HepG2 (cell line): Measurements from ENCODE around the gene PARD3. TPM values are rescaled to one million over a fixed set of nuclear protein-coding genes. Genes with fewer than 3 reads are reported as not detected.
A peak's percentile ranks its signal among the peaks of the same experiment; 100 is the strongest.

Experiments
- ATAC-seq: fragments of 200-7000 bp; cut with Tn5 transposase; 3 replicates; pipeline ENCODE4 v1.9.1; 2020; ENCODE audit warnings: mild to moderate bottlenecking, moderate library complexity
- BruUV-seq: library from RNA; stranded (reverse); fragments of 400-500 nt; replicated peaks from 2 replicates; lab custom pipeline; 2021; lab: Mats Ljungman, UMichigan
- CTCF ChIA-PET: fragments of 300-600 bp; formaldehyde crosslinking; extraction: SDS; loops from one replicate; lab custom pipeline; 2021; ENCODE audit warnings: low total read pairs, inconsistent platforms, low intra/inter-chr PET ratio; lab: Yijun Ruan, JAX
- POLR2A ChIA-PET: fragments of 350-600 bp; sonication (Branson Sonifier 250); formaldehyde crosslinking; loops from one replicate; lab custom pipeline; 2020; ENCODE audit warnings: antibody characterized with exemption, inconsistent platforms; lab: Yijun Ruan, JAX
- DNase-seq: peaks from one replicate; pipeline ENCODE4 v3.0.0-alpha.2; 2015; ENCODE audit warnings: low spot score
- FAIRE-seq: peaks from 3 replicates; lab custom pipeline; 2011; peaks lifted over from hg19 to GRCh38; lab: Jason Lieb, UNC
- H2AFZ ChIP-seq: one replicate; pipeline ENCODE4 v1.6.1; 2011; ENCODE audit warnings: low read length, inconsistent platforms
- H3K27ac ChIP-seq: fragments of 300-600 bp; 3 replicates; pipeline ENCODE4 v1.8.0; 2011; ENCODE audit warnings: mixed run types, mild to moderate bottlenecking, mixed read lengths, low read length, inconsistent platforms; ENCODE audit not compliant: insufficient read depth; ENCODE audit errors: extremely low read length
- H3K27me3 ChIP-seq, 2 experiments: fragments of 200-600 bp in 1 of 2; 2 replicates in 1 of 2; 3 replicates in 1 of 2; pipeline versions ENCODE4 v1.6.0 to v1.8.0; 2011; ENCODE audit warnings: low read length in 2 of 2, mild to moderate bottlenecking in 2 of 2, moderate library complexity in 2 of 2, inconsistent platforms in 1 of 2; ENCODE audit not compliant: insufficient read depth in 2 of 2, control insufficient read depth in 1 of 2
- H3K36me3 ChIP-seq, 2 experiments: fragments of 200-600 bp in 1 of 2; replicated peaks in 1 of 2; 2 replicates in 1 of 2; 3 replicates in 1 of 2; pipeline versions ENCODE4 v1.5.1 to v1.8.0; 2011; ENCODE audit warnings: low read length in 2 of 2, inconsistent platforms in 1 of 2; ENCODE audit not compliant: insufficient read depth in 2 of 2, control insufficient read depth in 1 of 2
- H3K4me1 ChIP-seq: 2 replicates; pipeline ENCODE4 v1.5.1; 2012; ENCODE audit warnings: low read length, inconsistent platforms; ENCODE audit not compliant: insufficient read depth
- H3K4me2 ChIP-seq: 2 replicates; pipeline ENCODE4 v1.6.0; 2011; ENCODE audit warnings: low read depth, low read length, inconsistent platforms
- H3K4me3 ChIP-seq, 3 experiments: fragments of 200-600 bp in 1 of 3; sonication (generic), shearing (Covaris generic) in 1 of 3; replicated peaks in 1 of 3; 2 replicates each; pipeline ENCODE4 v1.5.1; 2011 to 2016; ENCODE audit warnings: low read length in 3 of 3, inconsistent platforms in 2 of 3, low read depth in 2 of 3, mild to moderate bottlenecking in 2 of 3, control low read depth in 1 of 3, mixed read lengths in 1 of 3; ENCODE audit not compliant: insufficient read depth in 1 of 3
- H3K79me2 ChIP-seq: one replicate; pipeline ENCODE4 v1.6.1; 2011; ENCODE audit warnings: low read length, inconsistent platforms; ENCODE audit not compliant: insufficient read depth
- H3K9ac ChIP-seq: 2 replicates; pipeline ENCODE4 v1.6.0; 2011; ENCODE audit warnings: mild to moderate bottlenecking, low read depth, low read length, inconsistent platforms; ENCODE audit not compliant: insufficient read depth
- H3K9me3 ChIP-seq: 2 replicates; pipeline ENCODE4 v1.5.1; 2012; ENCODE audit warnings: mild to moderate bottlenecking, low read length
- H4K20me1 ChIP-seq: 2 replicates; pipeline ENCODE4 v1.6.0; 2011; ENCODE audit warnings: inconsistent platforms, mild to moderate bottlenecking, low read length, moderate library complexity; ENCODE audit not compliant: insufficient read depth
- BRD4 ChIP-seq: sonication (generic); formaldehyde crosslinking; IDR thresholded peaks from 2 replicates; pipeline ENCODE4 v1.4.0; 2020; ENCODE audit warnings: missing genetic modification reagents
- CCAR2 ChIP-seq: fragments of 200-400 bp; formaldehyde crosslinking; optimal IDR thresholded peaks from 2 replicates; pipeline ENCODE3; 2018; ENCODE audit warnings: low read depth, mild to moderate bottlenecking, low read length, moderate library complexity
- CSRNP2 ChIP-seq: sonication (generic); formaldehyde crosslinking; conservative IDR thresholded peaks from 2 replicates; pipeline ENCODE4 v1.8.0; 2022; ENCODE audit warnings: low read depth, missing genetic modification reagents
- FOSL2 ChIP-seq: sonication (generic); formaldehyde crosslinking; IDR thresholded peaks from 2 replicates; pipeline ENCODE4 v1.4.0; 2020; ENCODE audit warnings: missing genetic modification reagents
- GATAD1 ChIP-seq: IDR thresholded peaks from 2 replicates; pipeline ENCODE4 v1.6.1; 2016; ENCODE audit warnings: missing genetic modification reagents, missing compliant biosample characterization
- KDM5A ChIP-seq: fragments of 200-600 bp; sonication (generic); IDR thresholded peaks from 2 replicates; pipeline ENCODE4 v1.7.0; 2018; ENCODE audit warnings: antibody characterized with exemption, mild to moderate bottlenecking, low read length, borderline replicate concordance
- MLLT10 ChIP-seq: sonication (generic); formaldehyde crosslinking; IDR thresholded peaks from 2 replicates; pipeline ENCODE4 v1.4.0; 2020; ENCODE audit warnings: missing genetic modification reagents
- MTA3 ChIP-seq: sonication (generic); formaldehyde crosslinking; IDR thresholded peaks from 2 replicates; pipeline ENCODE4 v1.4.0; 2020; ENCODE audit warnings: missing genetic modification reagents
- MXD4 ChIP-seq: IDR thresholded peaks from 2 replicates; pipeline ENCODE4 v1.6.1; 2016; ENCODE audit warnings: mild to moderate bottlenecking, missing biosample characterization, missing genetic modification reagents
- RORA ChIP-seq: sonication (generic); formaldehyde crosslinking; IDR thresholded peaks from 2 replicates; pipeline ENCODE4 v1.5.0; 2020; ENCODE audit warnings: mild to moderate bottlenecking, missing genetic modification reagents, moderate library complexity
- SKI ChIP-seq: fragments of 450-650 bp; IDR thresholded peaks from one replicate; pipeline ENCODE4 v1.6.1; 2018; ENCODE audit warnings: mild to moderate bottlenecking; ENCODE audit not compliant: partially characterized antibody
- SMAD9 ChIP-seq: sonication (generic); formaldehyde crosslinking; IDR thresholded peaks from 2 replicates; pipeline ENCODE4 v1.5.1; 2020; ENCODE audit warnings: mild to moderate bottlenecking, missing genetic modification reagents
- TBL1XR1 ChIP-seq: fragments of 150-350 bp; IDR thresholded peaks from 2 replicates; pipeline ENCODE4 v1.6.1; 2014; ENCODE audit warnings: borderline replicate concordance, low read length; ENCODE audit not compliant: partially characterized antibody
- ZMAT5 ChIP-seq: sonication (generic); formaldehyde crosslinking; IDR thresholded peaks from 2 replicates; pipeline ENCODE4 v1.5.0; 2020; ENCODE audit warnings: mild to moderate bottlenecking, low read depth, missing genetic modification reagents, borderline replicate concordance
- ZNF124 ChIP-seq: sonication (generic); formaldehyde crosslinking; IDR thresholded peaks from 2 replicates; pipeline ENCODE4 v1.4.0; 2020; ENCODE audit warnings: missing genetic modification reagents
- ZNF382 ChIP-seq: sonication (generic); formaldehyde crosslinking; IDR thresholded peaks from 2 replicates; pipeline ENCODE4 v1.5.0; 2020; ENCODE audit warnings: missing genetic modification reagents, mild to moderate bottlenecking, borderline replicate concordance
- ZNF503 ChIP-seq: sonication (generic); formaldehyde crosslinking; IDR thresholded peaks from 2 replicates; pipeline ENCODE4 v1.4.0; 2020; ENCODE audit warnings: missing genetic modification reagents
- ZNF562 ChIP-seq: sonication (generic); formaldehyde crosslinking; IDR thresholded peaks from 2 replicates; pipeline ENCODE4 v1.8.0; 2022; ENCODE audit warnings: missing genetic modification reagents, borderline replicate concordance
- ZNF670 ChIP-seq: sonication (generic); formaldehyde crosslinking; IDR thresholded peaks from 2 replicates; pipeline ENCODE4 v1.8.0; 2022; ENCODE audit warnings: mild to moderate bottlenecking, missing genetic modification reagents, borderline replicate concordance
- ZNF766 ChIP-seq: sonication (generic); formaldehyde crosslinking; IDR thresholded peaks from 2 replicates; pipeline ENCODE4 v1.5.0; 2020; ENCODE audit warnings: missing genetic modification reagents, borderline replicate concordance
- ZNF816 ChIP-seq: sonication (generic); formaldehyde crosslinking; IDR thresholded peaks from 2 replicates; pipeline ENCODE4 v1.8.0; 2022; ENCODE audit warnings: missing genetic modification reagents, mild to moderate bottlenecking, borderline replicate concordance
- ZNF878 ChIP-seq: sonication (generic); formaldehyde crosslinking; IDR thresholded peaks from 2 replicates; pipeline ENCODE4 v1.8.1; 2023; ENCODE audit warnings: mild to moderate bottlenecking, missing genetic modification reagents, moderate library complexity
- WGBS: methylation state at CpG from one replicate; pipeline ENCODE4 v1.1.6; 2017; ENCODE audit warnings: low lambda C conversion rate; 5-methylcytosine and 5-hydroxymethylcytosine counted together
- in situ Hi-C: cut with HindIII; loops from 2 replicates; pipeline ENCODE4 v1.10.0; 2017; ENCODE audit warnings: low pct_unique_long_range_greater_than_20kb; ENCODE audit not compliant: extremely low pct_ligation_motif_present
- intact Hi-C: fragments of 100-400 bp; cut with micrococcal nuclease; formaldehyde crosslinking; loops from one replicate; pipeline ENCODE4 v1.10.0; 2022; ENCODE audit not compliant: unreplicated experiment
- polyA plus RNA-seq, 8 experiments: library from polyadenylated mRNA; depleted of rRNA in 3 of 8; stranded (reverse) in 7 of 8; unstranded in 1 of 8; fragments of >200 nt; fragmentation: Illumina TruSeq in 4 of 8; extraction: Trizol in 4 of 8; gene quantifications; 2 replicates each; pipeline versions ENCODE4 v1.2.1 to v1.2.3, GENCODE V29; 2011 to 2016; ENCODE audit warnings: low read depth in 4 of 8, missing spikeins in 1 of 8, mixed read lengths in 1 of 8; ENCODE audit not compliant: insufficient read depth in 1 of 8
- total RNA-seq, 5 experiments: library from RNA; depleted of rRNA; stranded (reverse); fragments of >200 nt; fragmentation: Illumina TruSeq; extraction: Trizol; gene quantifications; 2 replicates each; pipeline ENCODE4 v1.2.3, GENCODE V29; 2016; ENCODE audit warnings: low read depth in 1 of 5

The PARD3 gene
- total and polyA plus RNA-seq, 2 of the 13 experiments (the other 11 are each of a cell fraction or from before 2014, with no cell fraction given), result 40.9 to 60.0 TPM

GRCh38 chr10:34814223-34814912 lies 728 bp downstream of the PARD3 start:
- FAIRE-seq (no peak), DNase-seq (peak; percentile 51), ATAC-seq (peak; percentile 68)
- in situ Hi-C loops (no loop called here), intact Hi-C loops (loop anchor here (5.0 kb wide), 1 partner anchor 77 kb away; no protein-coding TSS in a partner anchor)
- ChIA-PET CTCF (no interaction called here), POLR2A (interaction anchor here (1.0 to 1.8 kb wide), 4 partner anchors 10 to 103 kb away, joined by 3 to 4 read pairs (median 4); no protein-coding TSS in a partner anchor)
- BruUV-seq, result no TSS peak
- no peaks in the 10 kb centered on the region; a peak in 2 of 5 replicates for H3K36me3 ChIP-seq
- no peak overlapping the region for H2AFZ ChIP-seq
- no CpG with 5 or more reads among the region's 77 CpGs for WGBS
- H3K9me3 ChIP-seq, result no peaks in the 10 kb centered on the region
- H3K9ac ChIP-seq, result peak overlapping the region; percentile 91
- H3K79me2 ChIP-seq, result peaks cover 50% of the 10 kb centered on the region
- H4K20me1 ChIP-seq, result peaks cover 38% of the 10 kb centered on the region
- peak overlapping the region; percentile 74 to 93 (median 85) for H3K4me3 ChIP-seq
- peaks cover 67% of the 10 kb centered on the region for H3K4me1 ChIP-seq
- H3K4me2 ChIP-seq, result peak overlapping the region; percentile 81
- peak overlapping the region; percentile 87 for H3K27ac ChIP-seq
- H3K27me3 ChIP-seq, result no peaks in the 10 kb centered on the region
- TF ChIP-seq ZNF816 (CRISPR knock-in tag) (peak; percentile 29; the same call in 1 of the 2 replicates), ZNF878 (CRISPR knock-in tag) (no peak), KDM5A (peak; percentile 34; the same call in 1 of the 2 replicates), SKI (no peak), SMAD9 (no peak), MLLT10 (CRISPR knock-in tag) (no peak), ZNF124 (CRISPR knock-in tag) (no peak), ZNF766 (no peak), GATAD1 (CRISPR knock-in tag) (0 out of 2 replicates have a peak, but pooled peaks have one; percentile 20), TBL1XR1 (no peak), MXD4 (CRISPR knock-in tag) (no peak), CSRNP2 (no peak), ZNF670 (no peak), CCAR2 (no peak), MTA3 (CRISPR knock-in tag) (no peak), ZNF382 (CRISPR knock-in tag) (no peak), ZMAT5 (CRISPR knock-in tag) (no peak), ZNF562 (CRISPR knock-in tag) (no peak), FOSL2 (CRISPR knock-in tag) (no peak), RORA (no peak), ZNF503 (no peak), BRD4 (CRISPR knock-in tag) (no peak)
